T-cell (primary cell): ENCODE data around the gene STAP2. TPM values are rescaled to one million over a fixed set of nuclear protein-coding genes. Genes with fewer than 3 reads are reported as not detected.
"Not testable (repeated sequence)": the region's sequence is repeated elsewhere in the genome, so short reads cannot be mapped to it uniquely, and the experiment has no call there.

Source experiments
- ATAC-seq, 4 experiments: fragments of 200-7000 bp in 3 of 4; fragments of 150-1000 bp in 1 of 4; cut with Tn5 transposase; replicated peaks in 1 of 4; 1 replicate in 3 of 4; 2 replicates in 1 of 4; pipeline ENCODE4 v1.10.0; 2021; ENCODE audit warnings: moderate library complexity in 3 of 4, mild to moderate bottlenecking in 2 of 4, moderate number of reproducible peaks in 1 of 4
- CTCF ChIA-PET, 2 donors: fragments of 300-600 bp; sonication (Branson Sonifier 250); formaldehyde crosslinking; loops; one replicate each; lab custom pipeline; 2022; ENCODE audit warnings: antibody characterized with exemption in 2 of 2; lab: Charles Lee
- POLR2A ChIA-PET, 2 donors: fragments of 300-600 bp; sonication (Branson Sonifier 250); formaldehyde crosslinking; loops; one replicate each; lab custom pipeline; 2022; ENCODE audit warnings: antibody characterized with exemption in 2 of 2; lab: Charles Lee
- DNase-seq, 35 experiments: peaks; one replicate each; pipeline versions ENCODE4 v3.0.0 to v3.0.0-alpha.2; 2013 to 2023
- H3K27ac ChIP-seq: one replicate; pipeline ENCODE4 v1.5.1; 2013; ENCODE audit warnings: low read length
- H3K27me3 ChIP-seq, 2 experiments: replicated peaks in 1 of 2; 1 replicate in 1 of 2; 2 replicates in 1 of 2; pipeline versions ENCODE4 v1.6.1 to v1.7.0; 2013; ENCODE audit warnings: low read length in 1 of 2, mixed read lengths in 1 of 2; ENCODE audit not compliant: control insufficient read depth in 2 of 2, insufficient read depth in 2 of 2; ENCODE audit errors: extremely low read depth in 1 of 2
- H3K36me3 ChIP-seq, 2 donors: 1 replicate in 1 of 2; 2 replicates in 1 of 2; pipeline versions ENCODE4 v1.6.1 to v1.7.0; 2013; ENCODE audit warnings: low read length in 1 of 2; ENCODE audit not compliant: control insufficient read depth in 2 of 2, insufficient read depth in 1 of 2; ENCODE audit errors: extremely low read depth in 1 of 2
- H3K4me1 ChIP-seq, 2 experiments: 1 replicate in 1 of 2; 2 replicates in 1 of 2; pipeline versions ENCODE4 v1.6.1 to v1.7.0; 2013; ENCODE audit warnings: low read length in 2 of 2, mixed read lengths in 1 of 2; ENCODE audit not compliant: insufficient read depth in 2 of 2, control insufficient read depth in 1 of 2; ENCODE audit errors: extremely low read depth in 1 of 2
- H3K4me3 ChIP-seq, 2 donors: 1 replicate in 1 of 2; 2 replicates in 1 of 2; pipeline versions ENCODE4 v1.5.1 to v1.7.0; 2013; ENCODE audit warnings: mild to moderate bottlenecking in 2 of 2, low read length in 1 of 2, moderate library complexity in 1 of 2; ENCODE audit not compliant: control insufficient read depth in 1 of 2; ENCODE audit errors: extremely low read depth in 1 of 2
- H3K9me3 ChIP-seq: 2 replicates; pipeline ENCODE4 v1.7.0; 2013
- H3K27ac Mint-ChIP-seq, 2 donors: one replicate each; pipeline ENCODE4 v1.8.0; 2020 to 2021; ENCODE audit warnings: mild to moderate bottlenecking in 2 of 2, mixed read lengths in 2 of 2
- H3K27me3 Mint-ChIP-seq, 2 donors: one replicate each; pipeline ENCODE4 v1.8.0; 2021 to 2022; ENCODE audit warnings: mixed read lengths in 2 of 2
- H3K36me3 Mint-ChIP-seq: one replicate; pipeline ENCODE4 v1.8.0; 2021; ENCODE audit warnings: mixed read lengths
- H3K4me1 Mint-ChIP-seq, 3 donors: one replicate each; pipeline ENCODE4 v1.8.0; 2020 to 2022; ENCODE audit warnings: mixed read lengths in 3 of 3, mild to moderate bottlenecking in 1 of 3
- H3K4me3 Mint-ChIP-seq, 3 donors: one replicate each; pipeline ENCODE4 v1.8.0; 2020 to 2022; ENCODE audit warnings: mild to moderate bottlenecking in 3 of 3, mixed read lengths in 3 of 3, moderate library complexity in 3 of 3
- H3K9me3 Mint-ChIP-seq, 3 donors: one replicate each; pipeline ENCODE4 v1.8.0; 2020 to 2022; ENCODE audit warnings: mixed read lengths in 3 of 3
- WGBS: methylation state at CpG from one replicate; pipeline ENCODE4 v1.1.5; 2013; ENCODE audit warnings: missing lambda C conversion rate; ENCODE audit not compliant: insufficient coverage; 5-methylcytosine and 5-hydroxymethylcytosine counted together
- total RNA-seq, 35 experiments: library from RNA in 6 of 35; stranded (reverse) in 6 of 35; fragments of 120-200 nt in 1 of 35; gene quantifications; one replicate each; pipeline versions ENCODE4 v1.2.1 to v1.2.4 and lab custom pipeline; 2013 to 2026

Gene STAP2
- total RNA-seq, 5 donors from 2014 or later (not counting 1 experiment from before 2014, with no cell fraction given) = 2.3 to 3.7 (median 2.9) TPM

DNA sequence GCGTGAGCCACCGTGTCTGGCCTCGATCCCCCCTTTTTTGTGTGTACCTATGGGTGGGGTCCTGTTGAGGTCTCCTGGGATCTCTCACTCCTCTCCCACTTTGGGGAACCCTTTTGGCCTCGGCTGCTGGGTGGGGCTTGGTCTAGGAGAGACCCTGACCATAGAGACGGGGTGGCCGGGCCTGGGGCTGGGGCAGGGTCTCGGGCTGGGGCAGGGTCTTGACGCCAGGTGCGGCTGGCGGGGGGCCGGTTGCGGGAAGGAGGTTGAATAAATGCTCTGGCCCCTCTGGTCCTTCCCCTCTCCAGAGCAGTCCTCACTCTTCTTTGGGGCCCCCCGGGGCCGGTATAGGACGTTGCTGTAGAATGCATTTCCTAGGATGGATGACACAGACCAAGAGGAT is 46.1 kb downstream of the STAP2 start:
- Histone ChIP-seq H3K36me3 (peaks cover 0 to 15% of the 10 kb centered on the region in 2 donors), H3K9me3 (no peaks in the 10 kb centered on the region), H3K27me3 (peaks cover 0 to 11% of the 10 kb centered on the region in 2 experiments), H3K27ac (no peak overlapping the region), H3K4me1 (no peaks in the 10 kb centered on the region), H3K4me3 (no peak overlapping the region)
- DNase-seq (no peak), ATAC-seq (no peak)
- CTCF ChIA-PET = no interaction called here
- POLR2A ChIA-PET = no interaction called here
- no peak overlapping the region for H3K27ac Mint-ChIP-seq
- H3K4me3 Mint-ChIP-seq = no peak overlapping the region
- WGBS = 92% methylated on average over 11 of the region's 15 CpGs
- no peaks in the 10 kb centered on the region for H3K4me1 Mint-ChIP-seq
- no peaks in the 10 kb centered on the region for H3K9me3 Mint-ChIP-seq
- H3K36me3 Mint-ChIP-seq = no peaks in the 10 kb centered on the region
- peaks cover 0 to 2% of the 10 kb centered on the region in 2 donors for H3K27me3 Mint-ChIP-seq

DNA sequence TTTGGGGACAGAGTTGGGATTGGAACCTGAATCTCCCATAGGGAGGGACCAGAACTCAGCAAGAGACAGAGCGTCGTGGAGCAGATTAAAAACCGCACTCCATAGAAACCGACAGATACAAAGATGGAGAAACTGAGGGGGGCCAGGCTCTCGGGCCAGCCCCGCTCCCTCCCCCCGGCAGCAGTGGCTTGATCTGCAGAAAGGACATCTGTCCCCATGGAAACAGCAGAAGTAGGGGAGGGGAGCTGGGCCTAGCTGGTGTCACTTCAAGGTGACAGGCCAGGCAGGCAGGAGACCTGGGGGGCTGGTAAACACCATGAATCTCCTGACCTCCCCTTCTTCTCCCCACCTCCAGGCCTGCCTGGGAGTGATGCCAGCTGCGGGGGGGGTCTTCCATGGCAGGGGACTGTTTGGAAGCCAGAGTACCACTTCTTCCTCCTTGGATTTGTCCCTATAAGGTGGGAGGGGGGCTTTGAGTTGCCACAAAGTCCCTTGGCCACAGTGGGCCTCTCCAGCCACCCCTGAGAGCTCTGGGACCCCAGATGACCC is 47.4 kb downstream of the STAP2 start:
- Histone ChIP-seq H3K27ac (no peak overlapping the region), H3K4me1 (no peaks in the 10 kb centered on the region), H3K4me3 (no peak overlapping the region), H3K9me3 (no peaks in the 10 kb centered on the region), H3K36me3 (peaks cover 0 to 16% of the 10 kb centered on the region in 2 donors), H3K27me3 (peaks cover 0 to 5% of the 10 kb centered on the region in 2 experiments)
- no peak for ATAC-seq
- DNase-seq = no peak
- Mint-ChIP-seq H3K36me3 (no peaks in the 10 kb centered on the region), H3K27me3 (no peaks in the 10 kb centered on the region), H3K9me3 (no peaks in the 10 kb centered on the region), H3K27ac (no peak overlapping the region), H3K4me3 (no peak overlapping the region), H3K4me1 (no peaks in the 10 kb centered on the region)
- 100% methylated on average over 2 of the region's 8 CpGs for WGBS
- POLR2A ChIA-PET = no interaction called here
- CTCF ChIA-PET = no interaction called here

- Histone ChIP-seq H3K4me3 (no peak overlapping the region), H3K9me3 (no peaks in the 10 kb centered on the region), H3K4me1 (peaks cover 0 to 4% of the 10 kb centered on the region in 2 experiments), H3K27ac (no peak overlapping the region), H3K27me3 (peaks cover 0 to 4% of the 10 kb centered on the region in 2 experiments), H3K36me3 (peaks cover 0 to 7% of the 10 kb centered on the region in 2 donors)
- Mint-ChIP-seq H3K36me3 (no peaks in the 10 kb centered on the region), H3K4me1 (no peaks in the 10 kb centered on the region), H3K27me3 (no peaks in the 10 kb centered on the region), H3K27ac (no peak overlapping the region), H3K4me3 (no peak overlapping the region), H3K9me3 (no peaks in the 10 kb centered on the region)
- 89% methylated on average over 13 of the region's 16 CpGs for WGBS
- ATAC-seq (no peak), DNase-seq (no peak)
- ChIA-PET CTCF (interaction anchor here in 1 of 2 donors (0.7 kb wide), 1 partner anchor 1292 kb away, joined by 5 read pairs; no protein-coding TSS in a partner anchor), POLR2A (no interaction called here)
Measured at GRCh38 chr19:4288091-4288777, 50.4 kb downstream of the STAP2 start.

- H3K4me1 Mint-ChIP-seq, H3K9me3 ChIP-seq, H3K36me3 Mint-ChIP-seq, H3K4me1 ChIP-seq, H3K36me3 ChIP-seq, H3K27ac ChIP-seq, H3K27ac Mint-ChIP-seq, CTCF ChIA-PET, H3K4me3 ChIP-seq, H3K4me3 Mint-ChIP-seq, ATAC-seq, H3K9me3 Mint-ChIP-seq, POLR2A ChIA-PET, DNase-seq: not testable (repeated sequence)
- WGBS = 89% methylated on average over 4 of the region's 4 CpGs
- H3K27me3 Mint-ChIP-seq = peaks cover 0 to 11% of the 10 kb centered on the region in 2 donors
- peaks cover 0 to 16% of the 10 kb centered on the region in 2 experiments for H3K27me3 ChIP-seq
Measured at GRCh38 chr19:4286141-4286540, 52.5 kb downstream of the STAP2 start.

DNA sequence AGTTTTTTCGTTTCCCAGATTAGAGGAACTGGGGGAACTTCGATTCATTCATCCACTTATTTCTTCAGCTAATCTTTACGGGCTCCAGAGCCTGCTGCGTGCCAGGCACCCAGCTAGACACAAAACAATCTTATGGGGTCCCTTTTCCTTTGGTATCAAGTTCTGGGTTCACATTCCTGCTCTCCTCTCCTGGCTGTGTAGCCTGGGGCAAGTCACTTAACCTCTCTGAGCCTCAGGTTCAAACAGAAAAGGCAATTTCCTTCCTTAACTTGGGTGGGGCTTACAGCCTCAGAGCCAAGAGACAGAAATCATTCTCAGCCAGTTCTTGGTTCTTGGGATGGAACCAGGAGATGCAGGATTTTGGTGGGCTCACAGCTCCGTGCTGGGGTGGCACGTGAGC is 53.7 kb downstream of the STAP2 start:
- Mint-ChIP-seq H3K27me3 (peaks cover 6 to 23% of the 10 kb centered on the region in 2 donors), H3K9me3 (no peaks in the 10 kb centered on the region), H3K36me3 (no peaks in the 10 kb centered on the region), H3K4me1 (peaks cover 0 to 2% (median 1%) of the 10 kb centered on the region in 3 donors), H3K27ac (no peak overlapping the region), H3K4me3 (no peak overlapping the region)
- no peak for DNase-seq
- peaks cover 0 to 6% of the 10 kb centered on the region in 2 experiments for H3K4me1 ChIP-seq
- H3K27me3 ChIP-seq = peaks cover 0 to 28% of the 10 kb centered on the region in 2 experiments
- H3K27ac ChIP-seq = no peak overlapping the region
- 81% methylated on average over 5 of the region's 6 CpGs for whole genome bisulfite sequencing
- H3K36me3 ChIP-seq = peaks cover 0 to 7% of the 10 kb centered on the region in 2 donors
- H3K9me3 ChIP-seq = no peaks in the 10 kb centered on the region
- ChIA-PET CTCF (no interaction called here), POLR2A (no interaction called here)
- ATAC-seq = no peak
- no peak overlapping the region for H3K4me3 ChIP-seq

DNA sequence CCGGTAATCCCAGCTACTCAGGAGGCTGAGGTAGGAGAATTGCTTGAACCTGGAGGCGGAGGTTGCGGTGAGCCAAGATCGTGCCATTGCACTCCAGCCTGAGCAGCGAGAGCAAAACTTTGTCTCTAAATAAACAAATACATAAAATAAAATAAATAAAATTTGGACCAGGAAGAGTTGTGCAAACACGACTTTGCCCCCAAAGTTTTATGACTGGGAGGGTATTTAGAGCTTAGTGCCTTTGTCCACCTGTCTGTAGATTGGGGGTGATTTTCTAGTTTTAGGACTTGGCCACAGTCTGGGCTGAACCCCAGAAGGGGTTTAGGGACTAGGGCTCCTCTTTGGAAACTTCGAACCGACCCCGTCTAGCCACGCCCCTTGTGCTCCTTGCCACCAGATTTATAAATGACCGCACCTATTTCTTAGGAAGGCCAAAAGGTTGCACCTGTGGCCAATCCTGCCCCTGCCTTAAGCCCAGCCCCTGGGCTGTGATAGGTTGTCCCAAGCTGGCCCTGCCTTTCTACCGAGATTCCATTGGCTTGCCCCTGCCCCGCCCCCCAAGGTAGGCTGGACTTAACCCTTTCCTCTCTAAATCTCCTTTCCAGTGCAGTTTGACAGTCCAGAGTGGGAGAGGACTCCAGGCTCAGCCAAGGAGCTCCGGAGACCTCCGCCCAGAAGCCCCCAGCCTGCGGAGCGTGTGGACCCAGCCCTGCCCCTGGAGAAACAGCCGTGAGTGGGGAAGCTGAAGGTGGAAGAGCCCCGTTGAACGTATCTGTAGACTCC is 54.3 kb downstream of the STAP2 start:
- Histone ChIP-seq H3K27me3 (peaks cover 0 to 34% of the 10 kb centered on the region in 2 experiments), H3K4me1 (peaks cover 0 to 12% of the 10 kb centered on the region in 2 experiments), H3K27ac (no peak overlapping the region), H3K9me3 (no peaks in the 10 kb centered on the region), H3K4me3 (no peak overlapping the region), H3K36me3 (peaks cover 0 to 7% of the 10 kb centered on the region in 2 donors)
- H3K27ac Mint-ChIP-seq = no peak overlapping the region
- peaks cover 3 to 5% (median 5%) of the 10 kb centered on the region in 3 donors for H3K4me1 Mint-ChIP-seq
- H3K4me3 Mint-ChIP-seq = no peak overlapping the region
- H3K27me3 Mint-ChIP-seq = peaks cover 9 to 26% of the 10 kb centered on the region in 2 donors
- ATAC-seq (no peak), DNase-seq (no peak)
- no peaks in the 10 kb centered on the region for H3K36me3 Mint-ChIP-seq
- no peaks in the 10 kb centered on the region for H3K9me3 Mint-ChIP-seq
- WGBS = 81% methylated on average over 5 of the region's 20 CpGs
- CTCF ChIA-PET = interaction anchor here in 1 of 2 donors (0.5 kb wide), 2 partner anchors 62 to 469 kb away, joined by 4 to 6 read pairs; no protein-coding TSS in a partner anchor
- POLR2A ChIA-PET = no interaction called here
